ENCODE data around the gene PPM1J.

DNA sequence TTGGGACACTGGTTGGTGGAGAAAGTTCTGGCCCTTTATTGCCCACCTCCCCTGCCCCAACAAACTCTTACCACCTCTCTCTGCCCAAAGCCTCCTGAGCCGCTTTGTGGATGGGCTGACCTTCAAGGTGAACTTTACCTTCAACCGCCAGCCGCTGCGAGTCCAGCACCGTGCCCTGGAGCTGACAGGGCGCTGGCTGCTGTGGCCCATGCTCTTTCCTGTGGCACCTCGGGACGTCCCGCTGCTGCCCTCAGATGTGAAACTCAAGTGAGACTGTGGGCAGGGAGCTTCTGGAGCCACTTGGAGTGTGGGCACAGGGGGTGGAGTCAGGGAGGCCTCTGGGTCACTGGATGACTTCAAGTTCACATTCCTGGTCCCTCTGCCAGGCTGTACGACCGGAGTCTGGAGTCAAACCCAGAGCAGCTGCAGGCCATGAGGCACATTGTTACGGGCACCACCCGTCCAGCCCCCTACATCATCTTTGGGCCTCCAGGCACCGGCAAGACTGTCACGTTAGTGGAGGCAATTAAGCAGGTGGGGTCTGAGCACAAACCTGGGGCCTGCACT lies 20.7 kb downstream of the PPM1J start:
- TF ChIP-seq, protein P1, sequence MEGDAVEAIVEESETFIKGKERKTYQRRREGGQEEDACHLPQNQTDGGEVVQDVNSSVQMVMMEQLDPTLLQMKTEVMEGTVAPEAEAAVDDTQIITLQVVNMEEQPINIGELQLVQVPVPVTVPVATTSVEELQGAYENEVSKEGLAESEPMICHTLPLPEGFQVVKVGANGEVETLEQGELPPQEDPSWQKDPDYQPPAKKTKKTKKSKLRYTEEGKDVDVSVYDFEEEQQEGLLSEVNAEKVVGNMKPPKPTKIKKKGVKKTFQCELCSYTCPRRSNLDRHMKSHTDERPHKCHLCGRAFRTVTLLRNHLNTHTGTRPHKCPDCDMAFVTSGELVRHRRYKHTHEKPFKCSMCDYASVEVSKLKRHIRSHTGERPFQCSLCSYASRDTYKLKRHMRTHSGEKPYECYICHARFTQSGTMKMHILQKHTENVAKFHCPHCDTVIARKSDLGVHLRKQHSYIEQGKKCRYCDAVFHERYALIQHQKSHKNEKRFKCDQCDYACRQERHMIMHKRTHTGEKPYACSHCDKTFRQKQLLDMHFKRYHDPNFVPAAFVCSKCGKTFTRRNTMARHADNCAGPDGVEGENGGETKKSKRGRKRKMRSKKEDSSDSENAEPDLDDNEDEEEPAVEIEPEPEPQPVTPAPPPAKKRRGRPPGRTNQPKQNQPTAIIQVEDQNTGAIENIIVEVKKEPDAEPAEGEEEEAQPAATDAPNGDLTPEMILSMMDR (IDR thresholded peaks at IDR 0.05; ENCODE audit: insufficient read depth, low read depth, low read length) = no peak
- TF ChIP-seq EZH2 (IDR thresholded peaks at IDR 0.05; ENCODE audit: insufficient read depth, low read length) = no peak
